Chondrocyte (in vitro differentiated cells): Measurements from ENCODE around the gene ESD. TPM values are rescaled to one million over a fixed set of nuclear protein-coding genes. Genes with fewer than 3 reads are reported as not detected.
"Not testable (repeated sequence)": the region's sequence is repeated elsewhere in the genome, so short reads cannot be mapped to it uniquely, and the experiment has no call there.

Experiments
- DNase-seq: peaks from one replicate; pipeline ENCODE4 v3.0.0; 2021; ENCODE audit warnings: mixed read lengths, low spot score
- H3K27ac Mint-ChIP-seq: one replicate; pipeline ENCODE4 v1.8.0; 2021; ENCODE audit warnings: mild to moderate bottlenecking, moderate library complexity, mixed read lengths; ENCODE audit not compliant: unreplicated experiment
- H3K27me3 Mint-ChIP-seq: 2 replicates; pipeline ENCODE4 v1.8.0; 2021; ENCODE audit warnings: low read depth, mixed read lengths
- H3K36me3 Mint-ChIP-seq: 2 replicates; pipeline ENCODE4 v1.8.0; 2021; ENCODE audit warnings: low read depth, mixed read lengths
- H3K4me1 Mint-ChIP-seq: 2 replicates; pipeline ENCODE4 v1.8.0; 2021; ENCODE audit warnings: low read depth, mild to moderate bottlenecking, mixed read lengths
- H3K4me3 Mint-ChIP-seq: one replicate; pipeline ENCODE4 v1.8.0; 2021; ENCODE audit warnings: mild to moderate bottlenecking, moderate library complexity, mixed read lengths; ENCODE audit not compliant: unreplicated experiment
- H3K9me3 Mint-ChIP-seq: 2 replicates; pipeline ENCODE4 v1.8.0; 2021; ENCODE audit warnings: low read depth, mixed read lengths
- total RNA-seq: library from RNA; stranded (reverse); gene quantifications from 3 replicates; pipeline ENCODE4 v1.2.1, GENCODE V29; 2021
- TF ChIP-seq, protein P1 (sequence below): fragments of 200-600 bp; sonication (generic); IDR thresholded peaks from 2 replicates; pipeline ENCODE4 v1.5.0; 2021; ENCODE audit warnings: antibody characterized with exemption, mild to moderate bottlenecking, moderate library complexity

The ESD gene
- total RNA-seq, 1 donor from 2014 or later, result 94.7 TPM

DNA sequence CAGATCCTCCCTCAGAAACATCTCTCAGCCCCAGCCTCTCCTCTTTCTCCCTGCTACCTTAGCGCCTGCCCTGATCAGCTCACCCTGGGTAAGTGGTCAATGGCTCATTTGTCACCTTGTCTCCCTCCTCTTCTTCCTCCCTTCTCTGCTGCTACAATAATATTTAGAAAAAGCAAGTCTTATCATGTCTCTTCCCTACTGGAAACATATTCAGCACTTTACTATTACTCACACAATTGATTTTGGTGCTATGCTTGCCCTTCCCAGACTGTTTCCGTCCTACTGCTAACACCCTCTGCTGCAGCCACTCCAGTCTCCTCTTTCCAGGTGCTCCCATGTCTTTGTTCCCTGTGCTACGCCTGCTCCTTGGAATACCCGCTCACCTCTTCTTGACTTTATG, 35.8 kb downstream of the ESD start:
- TF ChIP-seq, protein P1, sequence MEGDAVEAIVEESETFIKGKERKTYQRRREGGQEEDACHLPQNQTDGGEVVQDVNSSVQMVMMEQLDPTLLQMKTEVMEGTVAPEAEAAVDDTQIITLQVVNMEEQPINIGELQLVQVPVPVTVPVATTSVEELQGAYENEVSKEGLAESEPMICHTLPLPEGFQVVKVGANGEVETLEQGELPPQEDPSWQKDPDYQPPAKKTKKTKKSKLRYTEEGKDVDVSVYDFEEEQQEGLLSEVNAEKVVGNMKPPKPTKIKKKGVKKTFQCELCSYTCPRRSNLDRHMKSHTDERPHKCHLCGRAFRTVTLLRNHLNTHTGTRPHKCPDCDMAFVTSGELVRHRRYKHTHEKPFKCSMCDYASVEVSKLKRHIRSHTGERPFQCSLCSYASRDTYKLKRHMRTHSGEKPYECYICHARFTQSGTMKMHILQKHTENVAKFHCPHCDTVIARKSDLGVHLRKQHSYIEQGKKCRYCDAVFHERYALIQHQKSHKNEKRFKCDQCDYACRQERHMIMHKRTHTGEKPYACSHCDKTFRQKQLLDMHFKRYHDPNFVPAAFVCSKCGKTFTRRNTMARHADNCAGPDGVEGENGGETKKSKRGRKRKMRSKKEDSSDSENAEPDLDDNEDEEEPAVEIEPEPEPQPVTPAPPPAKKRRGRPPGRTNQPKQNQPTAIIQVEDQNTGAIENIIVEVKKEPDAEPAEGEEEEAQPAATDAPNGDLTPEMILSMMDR, result no peak
- H3K27me3 Mint-ChIP-seq, result no peaks in the 10 kb centered on the region
- no peak overlapping the region for H3K4me3 Mint-ChIP-seq
- DNase-seq, result no peak
- H3K36me3 Mint-ChIP-seq, result no peaks in the 10 kb centered on the region
- no peaks in the 10 kb centered on the region for H3K9me3 Mint-ChIP-seq
- H3K27ac Mint-ChIP-seq, result no peak overlapping the region
- H3K4me1 Mint-ChIP-seq, result peaks cover 19% of the 10 kb centered on the region

DNA sequence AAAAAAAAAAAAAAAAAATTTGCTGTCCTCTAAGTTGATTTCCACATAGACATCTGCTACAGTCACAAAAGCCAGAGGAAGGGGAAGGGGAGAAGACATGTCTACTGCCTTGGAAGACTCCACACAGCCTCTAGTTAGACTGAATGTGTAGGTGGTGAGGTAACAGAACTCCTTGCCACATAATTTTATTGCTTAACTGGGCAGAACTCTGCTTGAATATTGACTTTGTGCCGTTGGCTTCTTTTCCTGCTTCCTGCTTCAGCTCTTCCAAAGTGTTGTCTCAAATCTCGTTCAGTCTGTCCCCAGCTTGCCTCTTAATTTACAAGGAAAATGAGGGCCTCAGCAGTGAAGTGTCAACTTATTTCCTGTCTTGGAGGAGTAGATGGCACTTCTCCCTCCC, 37.1 kb downstream of the ESD start:
- no peak for DNase-seq
- Mint-ChIP-seq H3K27me3 (no peaks in the 10 kb centered on the region), H3K4me3 (no peak overlapping the region), H3K4me1 (peaks cover 19% of the 10 kb centered on the region), H3K36me3 (no peaks in the 10 kb centered on the region), H3K27ac (peak overlapping the region; percentile 38), H3K9me3 (no peaks in the 10 kb centered on the region)
- TF ChIP-seq, protein P1, result no peak

DNA sequence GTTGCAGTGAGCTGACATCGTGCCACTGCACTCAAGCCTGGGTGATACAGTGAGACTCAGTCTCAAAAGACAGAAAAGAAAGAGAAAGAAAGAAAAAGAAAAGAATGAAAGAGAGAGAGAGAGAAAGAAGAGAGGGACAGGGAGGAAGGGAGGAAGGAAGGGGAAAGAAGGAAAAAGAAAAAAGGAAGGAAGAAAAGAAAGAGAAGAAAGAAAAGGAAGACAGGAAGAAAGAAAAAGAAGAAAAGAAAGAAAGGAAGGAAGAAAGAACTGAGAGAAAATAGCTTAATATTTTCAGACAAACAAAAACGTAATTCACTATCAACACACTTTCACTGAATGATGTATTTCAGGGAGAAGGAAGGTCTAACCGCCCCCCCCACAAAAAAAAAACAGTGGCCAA, 39.3 kb downstream of the ESD start:
- Mint-ChIP-seq H3K4me3 (no peak overlapping the region), H3K36me3 (no peaks in the 10 kb centered on the region), H3K4me1 (peaks cover 12% of the 10 kb centered on the region), H3K27me3 (no peaks in the 10 kb centered on the region), H3K9me3 (no peaks in the 10 kb centered on the region), H3K27ac (no peak overlapping the region)
- TF ChIP-seq, protein P1, result no peak
- no peak for DNase-seq

DNA sequence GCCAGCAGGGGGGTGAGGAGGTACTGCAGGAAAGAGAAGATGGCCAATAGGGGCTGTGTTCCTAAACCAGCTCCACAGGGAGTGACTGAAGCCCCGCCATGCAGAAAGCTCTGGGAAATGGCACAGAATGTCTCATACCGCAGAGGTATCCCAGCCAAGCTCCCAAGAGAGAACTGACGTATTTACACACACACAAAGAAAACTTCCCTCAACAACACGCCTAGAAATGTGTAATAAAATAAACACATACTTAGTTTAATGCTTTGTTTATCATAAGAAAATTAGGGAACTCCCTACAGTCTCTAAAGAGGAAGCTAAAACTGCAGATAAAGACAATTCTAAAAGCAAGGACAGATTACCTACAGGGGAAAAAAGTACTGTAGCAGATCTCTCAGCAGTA, 40.0 kb downstream of the ESD start:
- TF ChIP-seq, protein P1, result no peak
- no peak overlapping the region for H3K4me3 Mint-ChIP-seq
- peaks cover 13% of the 10 kb centered on the region for H3K4me1 Mint-ChIP-seq
- H3K27me3 Mint-ChIP-seq, result no peaks in the 10 kb centered on the region
- DNase-seq, result no peak
- H3K9me3 Mint-ChIP-seq, result no peaks in the 10 kb centered on the region
- H3K27ac Mint-ChIP-seq, result no peak overlapping the region
- H3K36me3 Mint-ChIP-seq, result no peaks in the 10 kb centered on the region

DNA sequence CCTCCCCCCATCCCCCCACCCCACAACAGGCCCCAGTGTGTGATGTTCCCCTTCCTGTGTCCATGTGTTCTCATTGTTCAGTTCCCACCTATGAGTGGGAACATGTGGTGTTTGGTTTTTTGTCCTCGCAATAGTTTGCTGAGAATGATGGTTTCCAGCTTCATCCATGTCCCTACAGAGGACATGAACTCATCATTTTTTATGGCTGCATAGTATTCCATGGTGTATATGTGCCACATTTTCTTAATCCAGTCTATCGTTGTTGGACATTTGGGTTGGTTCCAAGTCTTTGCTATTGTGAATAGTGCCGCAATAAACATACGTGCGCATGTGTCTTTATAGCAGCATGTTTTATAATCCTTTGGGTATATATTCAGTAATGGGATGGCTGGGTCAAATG, 41.5 kb downstream of the ESD start:
- not testable (repeated sequence) for H3K4me3 Mint-ChIP-seq, H3K9me3 Mint-ChIP-seq, DNase-seq, H3K27ac Mint-ChIP-seq, H3K36me3 Mint-ChIP-seq, H3K27me3 Mint-ChIP-seq
- peaks cover 20% of the 10 kb centered on the region for H3K4me1 Mint-ChIP-seq

DNA sequence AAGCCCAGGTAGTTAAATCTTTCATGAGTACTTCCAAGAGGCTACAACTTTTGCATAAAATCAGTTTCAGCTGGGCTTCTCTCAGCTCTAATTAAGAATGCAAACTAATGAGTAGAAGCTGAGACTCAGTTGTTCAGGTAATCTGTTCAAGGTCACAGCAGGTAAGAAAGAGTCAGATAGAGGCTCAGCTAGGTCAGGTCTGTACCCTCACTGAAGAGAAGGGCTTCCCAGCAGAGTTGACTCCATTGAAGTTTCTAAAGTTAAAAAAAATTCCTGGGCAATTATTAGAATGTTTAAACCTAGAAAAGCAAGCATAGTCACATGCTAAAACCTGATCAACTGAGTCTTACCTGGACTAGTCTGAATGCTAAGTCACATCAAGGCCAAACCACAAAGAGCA, 42.1 kb downstream of the ESD start:
- H3K9me3 Mint-ChIP-seq, result no peaks in the 10 kb centered on the region
- H3K27ac Mint-ChIP-seq, result no peak overlapping the region
- H3K27me3 Mint-ChIP-seq, result no peaks in the 10 kb centered on the region
- TF ChIP-seq, protein P1, result no peak
- H3K36me3 Mint-ChIP-seq, result peaks cover 4% of the 10 kb centered on the region
- no peak for DNase-seq
- H3K4me3 Mint-ChIP-seq, result no peak overlapping the region
- peaks cover 20% of the 10 kb centered on the region for H3K4me1 Mint-ChIP-seq
